Suprapubic skin (tissue), 4 donors: Measurements from ENCODE around the gene ENPP3.

Experiments used
- CTCF ChIP-seq, 2 donors: fragments of 200-600 bp in 1 of 2; fragments of 450-650 bp in 1 of 2; sonication (generic) in 1 of 2; IDR thresholded peaks; one replicate each; pipeline ENCODE4 v1.5.1; 2016 to 2019; ENCODE audit warnings: antibody characterized with exemption in 2 of 2, mild to moderate bottlenecking in 1 of 2, moderate library complexity in 1 of 2
- EP300 ChIP-seq: sonication (generic); formaldehyde crosslinking; IDR thresholded peaks from one replicate; pipeline ENCODE4 v1.6.1; 2017; ENCODE audit warnings: antibody characterized with exemption
- POLR2AphosphoS5 ChIP-seq, 3 donors: sonication (generic); formaldehyde crosslinking; IDR thresholded peaks; one replicate each; pipeline ENCODE4 v1.6.1; 2017; ENCODE audit warnings: antibody characterized with exemption in 3 of 3

- TF ChIP-seq CTCF (IDR thresholded peaks at IDR 0.05) (no peak), POLR2AphosphoS5 (IDR thresholded peaks at IDR 0.05) (no peak), EP300 (no peak)
Observed at GRCh38 chr6:131615275-131615674, 21.8 kb upstream of the ENPP3 start.
